ACC112 (cell line): ENCODE results near the gene TCL1A.
"Not testable (repeated sequence)": the region's sequence is repeated elsewhere in the genome, so short reads cannot be mapped to it uniquely, and the experiment has no call there.

Experiments used
- H2AFZ ChIP-seq: fragments of 200-600 bp; sonication (generic); one replicate; pipeline ENCODE4 v1.6.0; 2017; ENCODE audit warnings: antibody characterized with exemption, low read length; ENCODE audit not compliant: unreplicated experiment
- H3K27ac ChIP-seq: fragments of 200-600 bp; sonication (generic); 2 replicates; pipeline ENCODE4 v1.5.1; 2014; ENCODE audit warnings: low read depth, mild to moderate bottlenecking, antibody characterized with exemption, low read length, moderate library complexity
- H3K27me3 ChIP-seq: fragments of 200-600 bp; sonication (generic); 2 replicates; pipeline ENCODE4 v1.6.1; 2014; ENCODE audit warnings: mild to moderate bottlenecking, antibody characterized with exemption, low read length, moderate library complexity, mixed read lengths; ENCODE audit not compliant: insufficient read depth
- H3K36me3 ChIP-seq: fragments of 200-600 bp; sonication (generic); 2 replicates; pipeline ENCODE4 v1.6.1; 2016; ENCODE audit warnings: mild to moderate bottlenecking, antibody characterized with exemption, low read length, moderate library complexity, mixed read lengths; ENCODE audit not compliant: insufficient read depth
- H3K4me1 ChIP-seq: fragments of 200-600 bp; sonication (generic); one replicate; pipeline ENCODE4 v1.6.1; 2016; ENCODE audit warnings: low read length, mixed read lengths; ENCODE audit not compliant: insufficient read depth, unreplicated experiment, control insufficient read depth
- H3K4me3 ChIP-seq: fragments of 200-600 bp; sonication (generic); 2 replicates; pipeline ENCODE4 v1.5.1; 2014; ENCODE audit warnings: mild to moderate bottlenecking, low read depth, low read length
- H3K79me2 ChIP-seq: fragments of 200-600 bp; sonication (generic); one replicate; pipeline ENCODE4 v1.6.0; 2016; ENCODE audit warnings: low read length; ENCODE audit not compliant: control insufficient read depth, unreplicated experiment, insufficient read depth

TCL1A gene, protein sequence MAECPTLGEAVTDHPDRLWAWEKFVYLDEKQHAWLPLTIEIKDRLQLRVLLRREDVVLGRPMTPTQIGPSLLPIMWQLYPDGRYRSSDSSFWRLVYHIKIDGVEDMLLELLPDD

GRCh38 chr14:95713596-95714371, at the start of gene TCL1A:
Gene TCL1A, minus strand, starts transcription at chr14:95714125. Its CDS starts 59 bp downstream, at chr14:95714066.
- Histone ChIP-seq H2AFZ (no peak within 1 kb of the TSS), H3K4me3 (no peak within 1 kb of the TSS), H3K27me3 (peaks cover 11% of the 10 kb centered on the region; the same call in 1 of the 2 replicates), H3K4me1 (no peaks in the 10 kb centered on the region), H3K79me2 (no peaks in the 10 kb centered on the region), H3K36me3 (no peaks in the 10 kb centered on the region), H3K27ac (no peak within 1 kb of the TSS)

DNA sequence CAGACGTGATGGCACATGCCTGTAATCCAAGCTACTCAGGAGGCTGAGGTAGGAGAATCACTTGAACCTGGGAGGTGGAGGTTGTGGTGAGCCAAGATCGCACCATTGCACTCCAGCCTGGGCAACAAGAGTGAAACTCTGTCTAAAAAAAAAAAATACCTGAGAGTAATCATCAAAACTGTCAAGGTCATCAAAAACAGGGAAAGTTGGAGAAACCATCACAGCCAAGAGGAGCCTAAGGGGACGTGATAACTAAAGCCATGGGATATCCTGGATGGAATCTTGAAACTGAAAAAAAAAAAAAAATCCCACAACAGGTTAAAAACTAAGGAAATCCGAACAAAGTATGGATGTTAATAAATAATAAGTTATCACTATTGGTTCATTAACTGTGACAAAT, 49.1 kb upstream of the TCL1A start:
- not testable (repeated sequence) for H3K36me3 ChIP-seq, H3K27me3 ChIP-seq, H3K4me3 ChIP-seq, H2AFZ ChIP-seq, H3K27ac ChIP-seq, H3K79me2 ChIP-seq, H3K4me1 ChIP-seq

GRCh38 chr14:95761436-95761835, 47.5 kb upstream of the TCL1A start:
- H3K4me3 ChIP-seq = no peak overlapping the region
- no peaks in the 10 kb centered on the region for H3K27me3 ChIP-seq
- H3K4me1 ChIP-seq = no peaks in the 10 kb centered on the region
- H3K36me3 ChIP-seq = no peaks in the 10 kb centered on the region
- H3K79me2 ChIP-seq = no peaks in the 10 kb centered on the region
- no peak overlapping the region for H3K27ac ChIP-seq
- no peak overlapping the region for H2AFZ ChIP-seq

DNA sequence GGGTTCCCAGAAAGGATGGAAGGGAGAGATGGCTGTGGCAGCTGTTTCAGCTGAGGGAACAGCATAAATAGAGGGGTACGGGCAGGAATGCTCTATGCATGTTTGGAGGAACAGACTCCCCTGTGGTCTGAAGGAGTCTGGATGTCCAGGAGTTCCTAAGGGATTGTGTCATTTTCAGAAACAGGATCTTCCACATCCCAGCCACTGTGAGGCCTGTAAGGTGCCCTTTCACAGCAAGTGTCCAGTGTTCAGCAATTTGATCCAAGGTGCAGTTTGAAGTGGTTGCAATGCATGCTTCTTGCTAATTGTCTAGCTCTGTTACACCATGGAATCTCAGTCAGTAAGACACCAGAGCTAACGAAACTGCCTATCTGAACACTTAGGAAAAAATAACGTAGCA, 46.7 kb upstream of the TCL1A start:
- Histone ChIP-seq H3K4me3 (no peak overlapping the region), H2AFZ (no peak overlapping the region), H3K27me3 (no peaks in the 10 kb centered on the region)

GRCh38 chr14:95759941-95760340, 46.0 kb upstream of the TCL1A start:
- Histone ChIP-seq H2AFZ (no peak overlapping the region), H3K27me3 (no peaks in the 10 kb centered on the region), H3K36me3 (no peaks in the 10 kb centered on the region), H3K27ac (no peak overlapping the region), H3K4me3 (no peak overlapping the region), H3K79me2 (no peaks in the 10 kb centered on the region), H3K4me1 (no peaks in the 10 kb centered on the region)

More for the DNA sequence above, 46.7 kb upstream of the TCL1A start:
- no peaks in the 10 kb centered on the region for H3K4me1 ChIP-seq
- H3K36me3 ChIP-seq = no peaks in the 10 kb centered on the region
- H3K27ac ChIP-seq = no peak overlapping the region
- no peaks in the 10 kb centered on the region for H3K79me2 ChIP-seq

DNA sequence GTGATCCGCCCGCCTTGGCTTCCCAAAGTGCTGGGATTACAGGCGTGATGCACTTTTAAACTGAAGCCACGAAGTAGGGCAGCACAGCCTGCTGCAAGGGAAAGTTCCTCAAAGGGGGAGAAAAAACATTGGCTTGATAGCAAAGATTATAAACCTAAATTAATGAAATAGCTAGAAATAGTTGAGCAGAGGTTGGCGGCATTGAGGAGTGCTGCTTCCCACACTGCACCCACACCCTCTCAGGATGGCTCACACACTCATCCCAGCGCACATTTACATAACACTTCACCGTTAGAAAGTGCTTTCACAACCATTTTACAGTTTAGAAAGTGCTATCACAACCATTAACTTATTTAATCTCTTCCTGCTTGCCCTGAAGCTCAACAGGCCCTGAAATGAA, 44.4 kb upstream of the TCL1A start:
- Histone ChIP-seq H2AFZ (no peak overlapping the region), H3K27me3 (no peaks in the 10 kb centered on the region), H3K79me2 (no peaks in the 10 kb centered on the region), H3K36me3 (no peaks in the 10 kb centered on the region), H3K4me1 (no peaks in the 10 kb centered on the region), H3K27ac (no peak overlapping the region), H3K4me3 (no peak overlapping the region)

DNA sequence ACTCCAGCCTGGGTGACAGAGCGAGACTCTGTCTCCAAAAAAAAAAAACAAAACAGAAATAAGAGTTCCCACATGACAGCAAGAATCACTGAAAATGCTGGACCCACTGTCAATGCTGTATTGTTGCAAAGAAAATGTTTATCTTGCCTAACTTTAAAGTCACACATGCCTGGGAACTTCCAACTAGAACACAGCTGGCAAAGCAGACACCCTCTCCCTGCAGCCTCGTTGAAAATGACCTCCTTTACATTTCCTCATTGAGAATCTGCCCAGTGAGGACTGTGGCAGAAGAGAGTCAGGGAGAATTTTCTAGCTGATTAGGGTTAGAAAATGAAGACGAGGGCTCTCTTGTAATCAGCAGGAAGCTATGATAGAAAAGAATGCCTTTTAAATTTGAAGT, 42.8 kb upstream of the TCL1A start:
- H3K4me1 ChIP-seq = no peaks in the 10 kb centered on the region
- no peaks in the 10 kb centered on the region for H3K27me3 ChIP-seq
- H2AFZ ChIP-seq = no peak overlapping the region
- no peaks in the 10 kb centered on the region for H3K36me3 ChIP-seq
- H3K79me2 ChIP-seq = no peaks in the 10 kb centered on the region
- no peak overlapping the region for H3K27ac ChIP-seq
- H3K4me3 ChIP-seq = no peak overlapping the region

DNA sequence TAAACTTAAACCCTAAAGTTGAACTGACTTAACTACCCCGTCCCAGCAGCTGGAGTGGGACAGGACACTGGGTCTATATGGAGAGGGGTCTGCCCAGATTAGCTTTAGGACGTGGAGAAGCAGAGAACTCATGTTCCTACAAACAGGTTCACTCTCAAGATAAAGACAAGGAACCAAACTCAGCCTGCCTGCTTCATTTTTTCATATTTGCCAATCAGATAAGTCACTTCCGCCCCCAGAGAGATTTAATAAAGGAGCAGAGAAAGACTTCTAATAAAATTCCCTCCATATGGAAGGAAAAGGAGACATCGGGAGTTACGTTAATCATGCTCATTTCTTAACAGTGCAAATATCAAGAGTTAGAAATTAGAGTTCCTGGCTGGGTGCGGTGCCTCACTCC, 42.2 kb upstream of the TCL1A start:
- Histone ChIP-seq H3K27ac (no peak overlapping the region), H3K36me3 (no peaks in the 10 kb centered on the region), H3K79me2 (no peaks in the 10 kb centered on the region), H2AFZ (no peak overlapping the region), H3K4me3 (no peak overlapping the region), H3K27me3 (no peaks in the 10 kb centered on the region), H3K4me1 (no peaks in the 10 kb centered on the region)

- no peak overlapping the region for H3K27ac ChIP-seq
- no peaks in the 10 kb centered on the region for H3K27me3 ChIP-seq
- H2AFZ ChIP-seq = no peak overlapping the region
- no peak overlapping the region for H3K4me3 ChIP-seq
- no peaks in the 10 kb centered on the region for H3K36me3 ChIP-seq
- H3K79me2 ChIP-seq = no peaks in the 10 kb centered on the region
- no peaks in the 10 kb centered on the region for H3K4me1 ChIP-seq
Measured at GRCh38 chr14:95741781-95742180, 27.9 kb upstream of the TCL1A start.

DNA sequence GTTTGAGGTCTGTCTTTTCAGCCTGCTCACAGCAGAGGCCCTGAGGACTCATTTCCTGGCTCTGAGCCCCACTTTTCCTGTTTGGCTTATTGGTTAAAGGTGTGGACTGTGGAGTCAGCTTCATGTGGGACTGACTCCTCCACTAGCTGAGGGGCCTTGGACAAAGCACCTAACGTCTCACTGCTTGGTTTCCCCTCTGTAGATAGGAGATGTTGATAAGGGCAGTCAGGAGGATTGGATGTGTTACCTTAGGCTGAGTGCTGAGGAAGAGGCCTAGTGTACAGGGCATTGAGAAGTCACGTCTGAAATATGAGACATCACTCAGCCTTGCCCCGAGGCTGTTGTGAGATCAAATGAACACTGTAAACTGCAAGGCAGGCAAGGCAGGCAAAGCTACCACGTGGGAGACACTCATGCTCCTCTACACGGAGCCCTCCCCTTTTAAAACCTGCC, 27.1 kb upstream of the TCL1A start:
- no peaks in the 10 kb centered on the region for H3K79me2 ChIP-seq
- no peak overlapping the region for H2AFZ ChIP-seq
- no peaks in the 10 kb centered on the region for H3K4me1 ChIP-seq
- no peaks in the 10 kb centered on the region for H3K27me3 ChIP-seq
- no peaks in the 10 kb centered on the region for H3K36me3 ChIP-seq
- no peak overlapping the region for H3K27ac ChIP-seq
- no peak overlapping the region for H3K4me3 ChIP-seq

DNA sequence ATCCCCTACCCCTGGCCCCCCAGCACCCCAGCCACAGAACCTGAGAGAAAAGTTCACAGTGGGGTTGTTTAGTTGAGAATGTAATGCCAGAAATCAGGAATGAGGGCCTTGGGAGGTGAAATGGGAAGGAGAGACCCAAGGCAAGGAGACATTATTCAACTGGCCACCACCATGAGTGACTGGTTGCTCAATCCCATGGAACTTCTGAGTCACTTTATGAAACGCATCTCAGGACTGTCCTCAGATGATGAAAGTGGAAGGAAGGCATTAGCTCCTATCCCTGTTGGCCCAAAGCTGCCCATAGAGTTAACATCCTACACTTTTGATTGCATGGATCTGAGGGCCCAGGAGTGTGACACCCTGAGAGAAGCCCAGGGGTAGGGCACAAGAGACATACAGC, 25.4 kb upstream of the TCL1A start:
- H2AFZ ChIP-seq = no peak overlapping the region
- H3K27me3 ChIP-seq = no peaks in the 10 kb centered on the region
- H3K4me1 ChIP-seq = no peaks in the 10 kb centered on the region
- H3K36me3 ChIP-seq = no peaks in the 10 kb centered on the region
- no peaks in the 10 kb centered on the region for H3K79me2 ChIP-seq
- no peak overlapping the region for H3K4me3 ChIP-seq
- H3K27ac ChIP-seq = no peak overlapping the region
